Mucosa of rectum (tissue), 2 donors: ENCODE data around the gene RPTOR.
A peak's percentile ranks its signal among the peaks of the same experiment; 100 is the strongest.

Source experiments
- H3K27ac ChIP-seq, 2 donors: one replicate each; pipeline ENCODE4 v1.7.0; 2013; ENCODE audit warnings: inconsistent platforms in 2 of 2, low read depth in 2 of 2, low read length in 2 of 2
- H3K27me3 ChIP-seq, 2 donors: one replicate each; pipeline ENCODE4 v1.7.0; 2013; ENCODE audit warnings: low read length in 2 of 2; ENCODE audit not compliant: control insufficient read depth in 2 of 2, insufficient read depth in 2 of 2
- H3K36me3 ChIP-seq, 2 donors: one replicate each; pipeline ENCODE4 v1.7.0; 2013; ENCODE audit warnings: low read length in 2 of 2; ENCODE audit not compliant: control insufficient read depth in 2 of 2, insufficient read depth in 2 of 2
- H3K4me1 ChIP-seq, 2 donors: one replicate each; pipeline ENCODE4 v1.7.0; 2013; ENCODE audit warnings: low read length in 2 of 2, mild to moderate bottlenecking in 1 of 2; ENCODE audit not compliant: control insufficient read depth in 2 of 2, insufficient read depth in 2 of 2
- H3K4me3 ChIP-seq, 2 donors: one replicate each; pipeline ENCODE4 v1.7.0; 2013; ENCODE audit warnings: low read length in 2 of 2
- H3K9ac ChIP-seq, 2 donors: one replicate each; pipeline ENCODE4 v1.7.0; 2013; ENCODE audit warnings: low read length in 2 of 2, low read depth in 1 of 2, mild to moderate bottlenecking in 1 of 2
- H3K9me3 ChIP-seq, 2 donors: one replicate each; pipeline ENCODE4 v1.7.0; 2013; ENCODE audit warnings: low read length in 2 of 2; ENCODE audit not compliant: control insufficient read depth in 2 of 2
- donor health status: healthy.
- donor health status: Normal muscosa, but diverticular disease.

RPTOR gene

DNA sequence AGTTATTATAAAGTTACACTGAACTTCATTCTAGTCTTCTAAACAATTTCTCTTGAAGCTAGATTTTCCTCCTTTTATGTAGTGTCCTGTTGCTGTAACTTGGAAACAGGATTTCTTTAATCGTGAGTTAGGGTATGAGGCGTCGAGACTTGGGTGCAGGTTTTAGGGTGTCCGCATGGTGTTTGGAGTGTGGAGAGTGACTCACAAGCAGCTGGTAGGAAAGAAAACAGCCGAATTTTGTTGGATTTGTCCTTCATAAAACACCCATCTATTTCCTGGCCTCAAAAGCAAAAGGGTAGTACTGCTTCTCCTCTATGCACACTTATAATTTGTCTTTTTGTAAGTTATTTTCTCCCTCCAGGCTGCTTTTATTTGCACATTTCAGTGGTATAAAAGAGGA is 1.6 kb downstream of the RPTOR start:
- H3K27me3 ChIP-seq: no peaks in the 10 kb centered on the region
- no peak overlapping the region for H3K27ac ChIP-seq
- peak overlapping the region; percentile 5 to 100 for H3K4me3 ChIP-seq
- H3K9ac ChIP-seq: no peak overlapping the region
- H3K36me3 ChIP-seq: peaks cover 0 to 5% of the 10 kb centered on the region in 2 donors
- peaks cover 14 to 15% of the 10 kb centered on the region in 2 donors for H3K4me1 ChIP-seq
- H3K9me3 ChIP-seq: no peaks in the 10 kb centered on the region

DNA sequence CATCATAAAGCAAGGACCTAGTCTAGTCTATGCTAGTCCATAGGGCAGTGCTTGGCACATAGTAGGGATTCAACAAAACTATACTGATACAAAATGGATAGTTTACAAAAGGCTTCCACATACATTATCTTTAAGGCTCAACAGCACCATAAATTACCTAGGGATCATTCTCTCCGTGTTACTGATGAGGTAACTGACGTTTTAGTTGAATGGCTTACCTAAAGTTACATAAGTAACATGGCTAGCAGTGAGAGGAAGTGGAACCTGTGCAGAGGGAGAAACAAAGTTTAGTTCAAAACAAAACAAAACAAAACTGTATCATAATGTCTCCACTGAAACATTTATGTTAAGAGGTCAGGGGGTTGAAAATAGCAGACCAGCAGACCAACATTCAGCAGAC is 7.9 kb downstream of the RPTOR start:
- H3K9ac ChIP-seq: no peak overlapping the region
- no peaks in the 10 kb centered on the region for H3K9me3 ChIP-seq

DNA sequence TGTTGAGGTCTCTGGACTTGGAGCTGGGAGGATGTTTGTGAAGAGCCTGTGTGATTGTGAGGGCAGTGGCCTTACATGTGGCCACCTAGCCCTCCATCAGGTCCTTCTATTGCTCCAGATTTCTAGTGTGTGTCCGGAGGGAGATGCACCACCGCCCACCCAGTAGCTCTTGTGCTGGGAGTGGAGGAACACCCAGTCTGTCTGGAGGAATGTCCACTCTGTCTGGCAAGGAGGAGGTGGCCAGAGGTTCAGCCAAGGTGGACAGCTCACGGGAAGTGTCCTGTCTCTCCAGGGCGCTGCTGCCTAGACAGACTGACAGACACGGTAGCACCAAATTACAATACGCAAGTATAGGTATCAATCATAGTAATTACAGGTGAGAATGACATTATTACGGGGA is 10.6 kb downstream of the RPTOR start:
- Histone ChIP-seq H3K27me3 (no peaks in the 10 kb centered on the region), H3K4me1 (no peaks in the 10 kb centered on the region), H3K4me3 (no peak overlapping the region), H3K36me3 (peaks cover 0 to 3% of the 10 kb centered on the region in 2 donors), H3K9ac (no peak overlapping the region), H3K27ac (no peak overlapping the region), H3K9me3 (no peaks in the 10 kb centered on the region)

More for the DNA sequence above, 7.9 kb downstream of the RPTOR start:
- H3K4me1 ChIP-seq: no peaks in the 10 kb centered on the region
- H3K27me3 ChIP-seq: no peaks in the 10 kb centered on the region
- no peak overlapping the region for H3K4me3 ChIP-seq
- H3K27ac ChIP-seq: no peak overlapping the region
- peaks cover 0 to 5% of the 10 kb centered on the region in 2 donors for H3K36me3 ChIP-seq

DNA sequence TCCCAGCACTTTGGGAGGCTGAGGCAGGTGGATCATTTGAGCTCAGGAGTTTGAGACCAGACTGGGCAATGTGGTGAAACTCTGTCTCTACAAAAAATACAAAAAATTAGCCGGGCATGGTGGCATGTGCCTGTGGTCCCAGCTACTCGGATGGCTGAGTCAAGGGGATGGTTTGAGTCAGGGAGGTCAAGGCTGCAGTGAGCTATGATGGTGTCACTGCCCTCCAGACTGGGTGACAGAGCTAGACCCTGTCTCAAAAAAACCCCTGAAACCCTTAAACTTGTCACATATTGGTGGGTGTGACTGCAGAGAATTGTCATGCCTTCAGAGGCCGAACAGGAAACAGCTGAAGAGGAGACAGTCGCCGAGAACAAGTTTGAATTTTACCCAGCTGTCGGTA is 13.4 kb downstream of the RPTOR start:
- Histone ChIP-seq H3K36me3 (peaks cover 0 to 3% of the 10 kb centered on the region in 2 donors), H3K9ac (no peak overlapping the region), H3K4me1 (no peaks in the 10 kb centered on the region), H3K9me3 (no peaks in the 10 kb centered on the region), H3K27ac (no peak overlapping the region), H3K4me3 (no peak overlapping the region), H3K27me3 (no peaks in the 10 kb centered on the region)

DNA sequence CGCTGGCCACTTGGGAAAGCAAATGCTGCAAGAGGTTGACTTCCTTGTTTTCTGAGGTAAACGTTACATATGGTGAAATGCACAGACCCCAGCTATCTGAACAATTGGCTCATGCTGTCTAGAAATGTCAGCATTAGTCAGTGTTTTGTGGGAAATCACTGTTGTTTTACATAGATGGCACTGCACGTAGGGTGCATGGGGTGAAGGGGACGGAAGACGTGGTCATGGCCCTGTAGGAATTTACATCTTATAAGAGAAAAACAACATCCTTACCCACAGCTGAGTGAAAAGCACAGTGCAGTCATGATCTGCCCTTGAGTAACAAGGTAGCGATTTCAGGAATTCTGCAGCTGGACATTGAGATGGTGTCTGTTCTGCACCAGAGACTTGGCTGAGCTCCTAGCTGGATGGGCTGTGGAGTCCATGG is 15.2 kb downstream of the RPTOR start:
- H3K9ac ChIP-seq: no peak overlapping the region
- no peak overlapping the region for H3K27ac ChIP-seq

DNA sequence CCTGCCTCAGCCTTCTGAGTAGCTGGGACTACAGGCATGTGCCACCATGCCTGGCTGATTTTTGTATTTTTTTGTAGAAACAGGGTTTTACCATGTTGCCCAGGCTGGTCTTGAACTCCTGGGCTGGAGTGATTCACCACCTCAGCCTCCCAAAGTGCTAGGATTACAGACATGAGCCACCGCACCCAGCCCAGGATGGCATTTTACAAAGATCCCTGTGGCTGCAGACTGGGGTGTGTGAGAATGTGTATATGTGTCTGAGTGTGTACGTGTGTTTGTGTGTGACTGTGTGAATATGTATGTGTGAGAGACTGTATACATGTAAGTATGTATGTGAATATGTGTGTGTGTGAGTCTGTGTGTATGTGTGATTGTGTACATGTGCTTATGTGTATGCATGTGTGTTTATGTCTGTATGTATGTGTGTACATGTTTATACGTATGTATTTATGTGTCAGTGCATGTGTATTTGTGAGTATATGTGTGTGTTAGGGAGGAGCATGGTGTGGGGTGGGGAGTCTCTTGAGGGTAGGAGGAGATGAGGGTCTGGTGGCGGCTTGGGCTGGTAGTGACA is 17.0 kb downstream of the RPTOR start:
- no peak overlapping the region for H3K4me3 ChIP-seq
- H3K9me3 ChIP-seq: no peaks in the 10 kb centered on the region
- H3K36me3 ChIP-seq: peaks cover 0 to 3% of the 10 kb centered on the region in 2 donors
- peaks cover 0 to 3% of the 10 kb centered on the region in 2 donors for H3K4me1 ChIP-seq
- H3K27me3 ChIP-seq: no peaks in the 10 kb centered on the region
- H3K27ac ChIP-seq: no peak overlapping the region
- H3K9ac ChIP-seq: no peak overlapping the region

More for the DNA sequence above, 15.2 kb downstream of the RPTOR start:
- peaks cover 0 to 3% of the 10 kb centered on the region in 2 donors for H3K36me3 ChIP-seq
- H3K9me3 ChIP-seq: no peaks in the 10 kb centered on the region
- H3K27me3 ChIP-seq: no peaks in the 10 kb centered on the region
- no peak overlapping the region for H3K4me3 ChIP-seq
- no peaks in the 10 kb centered on the region for H3K4me1 ChIP-seq

DNA sequence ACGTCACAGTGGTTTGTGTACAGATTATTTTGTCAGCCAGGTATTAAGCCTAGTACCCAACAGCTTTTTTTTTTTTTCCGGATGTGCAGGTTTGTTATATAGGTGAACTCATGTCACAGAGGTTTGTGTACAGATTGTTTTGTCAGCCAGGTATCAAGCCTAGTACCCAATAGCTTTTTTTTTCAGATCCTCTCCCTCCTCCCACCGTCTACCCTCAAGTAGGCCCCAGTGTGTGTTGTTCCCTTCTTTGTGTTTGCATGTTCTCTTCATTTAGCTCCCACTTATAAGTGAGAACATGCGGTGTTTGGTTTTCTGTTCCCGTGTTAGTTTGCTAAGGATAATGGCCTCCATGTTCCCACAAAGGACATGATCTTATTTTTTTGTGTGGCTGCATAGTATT is 19.9 kb downstream of the RPTOR start:
- Histone ChIP-seq H3K9ac (no peak overlapping the region), H3K27me3 (no peaks in the 10 kb centered on the region), H3K27ac (no peak overlapping the region), H3K9me3 (no peaks in the 10 kb centered on the region), H3K4me1 (peaks cover 0 to 3% of the 10 kb centered on the region in 2 donors), H3K36me3 (no peaks in the 10 kb centered on the region), H3K4me3 (no peak overlapping the region)

DNA sequence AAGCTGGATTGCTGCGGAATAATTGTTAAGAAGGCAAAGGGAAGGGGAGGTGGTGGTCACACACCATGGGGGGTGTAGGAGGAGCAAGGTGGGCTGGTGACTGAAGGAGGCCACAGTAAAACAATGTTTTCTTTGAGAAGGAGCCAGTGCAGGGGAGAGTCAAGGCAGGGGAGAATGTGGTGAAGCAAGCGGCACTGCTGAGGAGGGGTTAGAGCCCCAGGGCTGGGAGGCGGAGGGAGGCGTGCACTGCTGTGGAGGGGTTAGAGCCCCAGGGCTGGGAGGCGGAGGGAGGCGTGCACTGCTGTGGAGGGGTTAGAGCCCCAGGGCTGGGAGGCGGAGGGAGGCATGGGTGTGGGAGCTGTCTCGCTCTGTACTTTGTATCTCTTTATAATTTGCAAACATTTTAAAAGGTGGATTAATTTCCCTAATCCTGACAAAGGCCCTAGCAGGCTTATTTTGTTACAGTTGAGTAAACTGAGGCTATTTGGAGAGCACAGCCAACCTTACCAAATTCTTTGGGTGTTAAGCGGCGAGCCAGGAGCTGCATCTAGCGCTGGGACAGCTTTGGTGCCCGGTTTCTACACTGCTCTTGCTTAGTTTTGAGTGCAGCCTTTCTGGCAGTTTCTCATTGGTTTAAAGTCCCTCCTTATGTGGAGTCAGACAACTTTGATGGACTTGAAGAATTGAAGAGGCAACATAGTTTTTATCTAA is 20.9 kb downstream of the RPTOR start:
- Histone ChIP-seq H3K27ac (no peak overlapping the region), H3K4me3 (no peak overlapping the region), H3K27me3 (no peaks in the 10 kb centered on the region), H3K9me3 (no peaks in the 10 kb centered on the region), H3K4me1 (peaks cover 0 to 3% of the 10 kb centered on the region in 2 donors), H3K9ac (no peak overlapping the region), H3K36me3 (no peaks in the 10 kb centered on the region)

DNA sequence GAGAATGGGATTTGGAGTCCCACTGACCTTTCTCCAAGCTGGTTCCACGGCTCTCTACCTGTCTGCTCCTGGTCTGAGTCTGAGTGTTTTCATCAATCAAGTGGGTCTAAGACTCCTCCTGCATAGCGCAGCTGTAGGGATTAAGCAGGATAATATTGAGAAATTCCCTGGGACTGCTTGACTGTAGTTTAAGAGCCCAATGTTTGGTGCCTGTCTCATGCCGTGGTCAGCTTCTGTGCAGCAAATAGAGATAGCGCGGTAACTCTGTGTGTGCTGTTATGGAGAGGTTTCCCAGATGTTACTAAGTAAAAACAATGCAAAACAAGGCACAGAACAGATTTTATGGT is 21.4 kb downstream of the RPTOR start:
- Histone ChIP-seq H3K9me3 (no peaks in the 10 kb centered on the region), H3K36me3 (no peaks in the 10 kb centered on the region), H3K9ac (no peak overlapping the region), H3K27me3 (no peaks in the 10 kb centered on the region), H3K27ac (no peak overlapping the region), H3K4me1 (peaks cover 0 to 3% of the 10 kb centered on the region in 2 donors), H3K4me3 (no peak overlapping the region)

DNA sequence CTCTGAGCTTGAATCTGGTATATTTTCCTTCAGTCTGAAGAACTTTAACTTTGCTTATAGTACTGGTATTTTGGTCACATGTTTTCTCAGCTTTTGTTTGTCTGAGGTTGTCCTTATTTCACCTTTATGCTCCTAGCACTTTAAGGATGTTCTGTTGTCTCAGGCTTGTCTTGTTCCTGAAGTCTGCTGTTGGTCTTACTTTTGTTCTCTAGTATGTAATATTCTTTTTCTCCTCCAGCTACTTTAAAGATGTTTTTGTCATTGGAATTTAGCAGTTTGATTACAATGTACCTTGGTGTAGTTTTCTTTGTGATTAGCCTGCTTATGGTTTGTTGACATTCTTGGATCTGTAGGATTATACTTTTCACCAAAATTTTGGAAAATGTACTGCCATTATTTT is 23.6 kb downstream of the RPTOR start:
- Histone ChIP-seq H3K27me3 (no peaks in the 10 kb centered on the region), H3K9ac (no peak overlapping the region), H3K9me3 (no peaks in the 10 kb centered on the region), H3K4me3 (no peak overlapping the region), H3K36me3 (no peaks in the 10 kb centered on the region), H3K4me1 (peaks cover 0 to 3% of the 10 kb centered on the region in 2 donors), H3K27ac (no peak overlapping the region)
